GM21619 (cell line): ENCODE measurements around the gene NLRP12.
"Not testable (repeated sequence)": the region's sequence is repeated elsewhere in the genome, so short reads cannot be mapped to it uniquely, and the experiment has no call there.

Experiments
- ATAC-seq: cut with Tn5 transposase; IDR thresholded peaks from one replicate; pipeline ENCODE4 v1.9.1; 2021; ENCODE audit not compliant: unreplicated experiment

NLRP12 gene

GRCh38 chr19:53832861-53833260, 8.7 kb upstream of the NLRP12 start:
- not testable (repeated sequence) for ATAC-seq

GRCh38 chr19:53828531-53828930, 4.4 kb upstream of the NLRP12 start:
- ATAC-seq: no peak

- ATAC-seq: no peak
Observed at GRCh38 chr19:53826876-53827275, 2.8 kb upstream of the NLRP12 start.

GRCh38 chr19:53823380-53824120, 564 bp downstream of the NLRP12 start:
- ATAC-seq: no peak

GRCh38 chr19:53819861-53820260, 4.3 kb downstream of the NLRP12 start:
- ATAC-seq: no peak

GRCh38 chr19:53818756-53819155, 5.4 kb downstream of the NLRP12 start:
- no peak for ATAC-seq

- ATAC-seq: no peak
Observed at GRCh38 chr19:53813996-53814395, 10.1 kb downstream of the NLRP12 start.

GRCh38 chr19:53812335-53812734, 11.8 kb downstream of the NLRP12 start:
- no peak for ATAC-seq

GRCh38 chr19:53810891-53811290, 13.2 kb downstream of the NLRP12 start:
- no peak for ATAC-seq

- ATAC-seq: no peak
Observed at GRCh38 chr19:53810187-53810546, 13.9 kb downstream of the NLRP12 start.

GRCh38 chr19:53809518-53810186, 14.5 kb downstream of the NLRP12 start:
- no peak for ATAC-seq

- ATAC-seq: no peak
Observed at GRCh38 chr19:53808710-53809125, 15.4 kb downstream of the NLRP12 start.

GRCh38 chr19:53801257-53801656, 22.9 kb downstream of the NLRP12 start:
- no peak for ATAC-seq

GRCh38 chr19:53795019-53795418, 29.1 kb downstream of the NLRP12 start:
- ATAC-seq: no peak

- peak; percentile 76 for ATAC-seq
Observed at GRCh38 chr19:53792721-53793433, 31.2 kb downstream of the NLRP12 start.

GRCh38 chr19:53789708-53790678, 34.1 kb downstream of the NLRP12 start:
- ATAC-seq: no peak

GRCh38 chr19:53787266-53787665, 36.8 kb downstream of the NLRP12 start:
- no peak for ATAC-seq

GRCh38 chr19:53786744-53787143, 37.4 kb downstream of the NLRP12 start:
- no peak for ATAC-seq

- no peak for ATAC-seq
Observed at GRCh38 chr19:53785196-53785889, 38.8 kb downstream of the NLRP12 start.

- no peak for ATAC-seq
Observed at GRCh38 chr19:53782698-53783097, 41.4 kb downstream of the NLRP12 start.
